GM19099 (cell line): ENCODE data around the gene RNF212.

Experiments
- POLR2A ChIP-seq: IDR thresholded peaks from 3 replicates; pipeline ENCODE4 v1.6.1; 2011; ENCODE audit warnings: low read depth; ENCODE audit not compliant: insufficient read length; ENCODE audit errors: extremely low read depth

Gene RNF212

GRCh38 chr4:1027219-1027914, 86.0 kb downstream of the RNF212 start:
- no peak for TF ChIP-seq POLR2A

- TF ChIP-seq POLR2A: no peak
Observed at GRCh38 chr4:1026115-1026514, 87.2 kb downstream of the RNF212 start.

GRCh38 chr4:1024882-1025545, 88.3 kb downstream of the RNF212 start:
- TF ChIP-seq POLR2A: no peak

GRCh38 chr4:1023895-1024740, 89.2 kb downstream of the RNF212 start:
- TF ChIP-seq POLR2A: no peak

- TF ChIP-seq POLR2A: no peak
Observed at GRCh38 chr4:1023075-1023640, 90.2 kb downstream of the RNF212 start.

- no peak for TF ChIP-seq POLR2A
Observed at GRCh38 chr4:1022739-1023066, 90.7 kb downstream of the RNF212 start.

GRCh38 chr4:1022051-1022738, 91.2 kb downstream of the RNF212 start:
- no peak for TF ChIP-seq POLR2A
